Fibroblast of lung (primary cell): Measurements from ENCODE around the gene SUV39H1.
"Not testable (repeated sequence)": the region's sequence is repeated elsewhere in the genome, so short reads cannot be mapped to it uniquely, and the experiment has no call there.

Experiments
- CTCF ChIP-seq, 2 donors: IDR thresholded peaks in 1 of 2; conservative IDR thresholded peaks in 1 of 2; 1 replicate in 1 of 2; 2 replicates in 1 of 2; pipeline ENCODE4 v1.5.1; 2011 to 2012; ENCODE audit warnings: low read length in 2 of 2, control low read depth in 1 of 2, inconsistent platforms in 1 of 2, low read depth in 1 of 2, mild to moderate bottlenecking in 1 of 2
- EZH2 ChIP-seq: IDR thresholded peaks from 2 replicates; pipeline ENCODE4 v1.5.1; 2012; ENCODE audit warnings: low read length, control low read depth, mild to moderate bottlenecking; ENCODE audit errors: missing control alignments

- TF ChIP-seq CTCF (conservative IDR thresholded peaks at IDR 0.05 in 1 of 2, IDR thresholded peaks at IDR 0.05 in 1 of 2; ENCODE audit: low read depth in 1 of 2, low read length in 2 of 2); EZH2: not testable (repeated sequence)
Measured at GRCh38 chrX:48691746-48692145, 4.8 kb upstream of the SUV39H1 start.
